Gastrocnemius medialis (tissue), 4 donors: ENCODE results near the gene NNT.

Experiments
- CTCF ChIP-seq, 5 experiments: fragments of 450-650 bp in 3 of 5; fragments of 200-600 bp in 2 of 5; sonication (generic) in 2 of 5; IDR thresholded peaks in 4 of 5; conservative IDR thresholded peaks in 1 of 5; 1 replicate in 4 of 5; 2 replicates in 1 of 5; pipeline ENCODE4 v1.5.1; 2016 to 2019; ENCODE audit warnings: antibody characterized with exemption in 5 of 5, mild to moderate bottlenecking in 3 of 5, moderate library complexity in 3 of 5
- POLR2A ChIP-seq, 2 donors: fragments of 450-650 bp; IDR thresholded peaks; one replicate each; pipeline ENCODE4 v1.6.1; 2017; ENCODE audit warnings: antibody characterized with exemption in 2 of 2, mild to moderate bottlenecking in 2 of 2, moderate library complexity in 2 of 2

- TF ChIP-seq CTCF (IDR thresholded peaks at IDR 0.05 in 4 of 5, conservative IDR thresholded peaks at IDR 0.05 in 1 of 5) (no peak), POLR2A (IDR thresholded peaks at IDR 0.05) (no peak)
Observed at GRCh38 chr5:43704243-43704642, 101.3 kb downstream of the NNT start.
